Measurements from ENCODE around the gene BRICD5. TPM values are rescaled to one million over a fixed set of nuclear protein-coding genes. Genes with fewer than 3 reads are reported as not detected.
"Not testable (repeated sequence)": the region's sequence is repeated elsewhere in the genome, so short reads cannot be mapped to it uniquely, and the experiment has no call there.

The BRICD5 gene
- total RNA-seq, 3 donors from 2014 or later = 6.4 to 8.2 (median 6.8) TPM

GRCh38 chr16:2204416-2205103, 6.1 kb downstream of the BRICD5 start:
- Mint-ChIP-seq H3K27me3 (ENCODE audit: low read depth) (no peaks in the 10 kb centered on the region), H3K36me3 (ENCODE audit: insufficient read depth) (peaks cover 7% of the 10 kb centered on the region), H3K4me1 (ENCODE audit: low read depth) (peaks cover 23% of the 10 kb centered on the region), H3K9me3 (no peaks in the 10 kb centered on the region), H3K4me3 (peak overlapping the region; percentile 68)
- DNase-seq (no peak), ATAC-seq (no peak)

- H3K36me3 Mint-ChIP-seq (ENCODE audit: insufficient read depth); H3K27me3 Mint-ChIP-seq (ENCODE audit: low read depth); H3K9me3 Mint-ChIP-seq; DNase-seq; ATAC-seq: not testable (repeated sequence)
- H3K4me1 Mint-ChIP-seq (ENCODE audit: low read depth) = peaks cover 23% of the 10 kb centered on the region
- peak overlapping the region; percentile 64 for H3K4me3 Mint-ChIP-seq
Measured at GRCh38 chr16:2203119-2203688, 7.5 kb downstream of the BRICD5 start.

GRCh38 chr16:2200313-2200712, 10.3 kb downstream of the BRICD5 start:
- no peak for DNase-seq
- peaks cover 21% of the 10 kb centered on the region for H3K27me3 Mint-ChIP-seq (ENCODE audit: low read depth)
- ATAC-seq = no peak
- H3K9me3 Mint-ChIP-seq = no peaks in the 10 kb centered on the region
- no peaks in the 10 kb centered on the region for H3K36me3 Mint-ChIP-seq (ENCODE audit: insufficient read depth)
- H3K4me1 Mint-ChIP-seq (ENCODE audit: low read depth) = peaks cover 11% of the 10 kb centered on the region
- peak overlapping the region; percentile 16 for H3K4me3 Mint-ChIP-seq

- H3K27me3 Mint-ChIP-seq (ENCODE audit: low read depth) = peaks cover 26% of the 10 kb centered on the region
- H3K4me3 Mint-ChIP-seq = no peak overlapping the region
- H3K9me3 Mint-ChIP-seq = no peaks in the 10 kb centered on the region
- ATAC-seq (no peak), DNase-seq (no peak)
- H3K4me1 Mint-ChIP-seq (ENCODE audit: low read depth) = peaks cover 16% of the 10 kb centered on the region
- H3K36me3 Mint-ChIP-seq (ENCODE audit: insufficient read depth) = no peaks in the 10 kb centered on the region
Measured at GRCh38 chr16:2199621-2200139, 11.0 kb downstream of the BRICD5 start.

GRCh38 chr16:2199095-2199494, 11.6 kb downstream of the BRICD5 start:
- Mint-ChIP-seq H3K36me3 (ENCODE audit: insufficient read depth) (no peaks in the 10 kb centered on the region), H3K4me1 (ENCODE audit: low read depth) (peaks cover 10% of the 10 kb centered on the region), H3K27me3 (ENCODE audit: low read depth) (peaks cover 27% of the 10 kb centered on the region), H3K9me3 (no peaks in the 10 kb centered on the region), H3K4me3 (no peak overlapping the region)
- no peak for DNase-seq
- ATAC-seq = no peak

GRCh38 chr16:2198283-2198682, 12.4 kb downstream of the BRICD5 start:
- Mint-ChIP-seq H3K36me3 (ENCODE audit: insufficient read depth) (no peaks in the 10 kb centered on the region), H3K4me3 (peak overlapping the region; percentile 43), H3K9me3 (no peaks in the 10 kb centered on the region), H3K27me3 (ENCODE audit: low read depth) (peaks cover 27% of the 10 kb centered on the region), H3K4me1 (ENCODE audit: low read depth) (peaks cover 8% of the 10 kb centered on the region)
- DNase-seq (no peak), ATAC-seq (no peak)

GRCh38 chr16:2197765-2198164, 12.9 kb downstream of the BRICD5 start:
- peaks cover 27% of the 10 kb centered on the region for H3K27me3 Mint-ChIP-seq (ENCODE audit: low read depth)
- H3K4me1 Mint-ChIP-seq (ENCODE audit: low read depth) = peaks cover 8% of the 10 kb centered on the region
- peak overlapping the region; percentile 43 for H3K4me3 Mint-ChIP-seq
- ATAC-seq (no peak), DNase-seq (no peak)
- no peaks in the 10 kb centered on the region for H3K9me3 Mint-ChIP-seq
- H3K36me3 Mint-ChIP-seq (ENCODE audit: insufficient read depth) = no peaks in the 10 kb centered on the region

GRCh38 chr16:2196981-2197511, 13.6 kb downstream of the BRICD5 start:
- peak overlapping the region; percentile 53 for H3K4me3 Mint-ChIP-seq

GRCh38 chr16:2196162-2196980, 14.3 kb downstream of the BRICD5 start, which contains the start of gene CASKIN1:
TSS of gene CASKIN1 (minus strand) at chr16:2196605. CDS start at chr16:2196432, 173 bp downstream.
- H3K9me3 Mint-ChIP-seq = no peaks in the 10 kb centered on the region
- no peaks in the 10 kb centered on the region for H3K36me3 Mint-ChIP-seq (ENCODE audit: insufficient read depth)
- H3K4me1 Mint-ChIP-seq (ENCODE audit: low read depth) = peaks cover 8% of the 10 kb centered on the region
- peaks cover 27% of the 10 kb centered on the region for H3K27me3 Mint-ChIP-seq (ENCODE audit: low read depth)
- DNase-seq (no peak), ATAC-seq (peak; percentile 55 to 64)
- peak within 1 kb of the TSS; percentile 53 for H3K4me3 Mint-ChIP-seq

More at GRCh38 chr16:2196981-2197511, 13.6 kb downstream of the BRICD5 start:
- no peak for ATAC-seq
- Mint-ChIP-seq H3K36me3 (ENCODE audit: insufficient read depth) (no peaks in the 10 kb centered on the region), H3K4me1 (ENCODE audit: low read depth) (peaks cover 8% of the 10 kb centered on the region), H3K9me3 (no peaks in the 10 kb centered on the region), H3K27me3 (ENCODE audit: low read depth) (peaks cover 27% of the 10 kb centered on the region)
- no peak for DNase-seq

- no peaks in the 10 kb centered on the region for H3K9me3 Mint-ChIP-seq
Measured at GRCh38 chr16:2195322-2196161, 15.1 kb downstream of the BRICD5 start.

GRCh38 chr16:2194852-2195321, 15.8 kb downstream of the BRICD5 start:
- peak; percentile 44 for DNase-seq
- Mint-ChIP-seq H3K4me1 (ENCODE audit: low read depth) (peaks cover 8% of the 10 kb centered on the region), H3K36me3 (ENCODE audit: insufficient read depth) (no peaks in the 10 kb centered on the region), H3K27me3 (ENCODE audit: low read depth) (peaks cover 27% of the 10 kb centered on the region), H3K9me3 (no peaks in the 10 kb centered on the region), H3K4me3 (no peak overlapping the region)
- peak; percentile 48 to 54 for ATAC-seq

More at GRCh38 chr16:2195322-2196161, 15.1 kb downstream of the BRICD5 start:
- Mint-ChIP-seq H3K36me3 (ENCODE audit: insufficient read depth) (no peaks in the 10 kb centered on the region), H3K4me3 (peak overlapping the region; percentile 43), H3K27me3 (ENCODE audit: low read depth) (peaks cover 27% of the 10 kb centered on the region), H3K4me1 (ENCODE audit: low read depth) (peaks cover 8% of the 10 kb centered on the region)
- DNase-seq = no peak
- ATAC-seq = peak; percentile 17 to 36

GRCh38 chr16:2194166-2194834, 16.4 kb downstream of the BRICD5 start:
- Mint-ChIP-seq H3K9me3 (no peaks in the 10 kb centered on the region), H3K4me3 (no peak overlapping the region)
- no peak for ATAC-seq

GRCh38 chr16:2191446-2191706, 19.3 kb downstream of the BRICD5 start:
- Mint-ChIP-seq H3K4me3 (no peak overlapping the region), H3K9me3 (no peaks in the 10 kb centered on the region), H3K36me3 (ENCODE audit: insufficient read depth) (no peaks in the 10 kb centered on the region), H3K4me1 (ENCODE audit: low read depth) (peaks cover 8% of the 10 kb centered on the region), H3K27me3 (ENCODE audit: low read depth) (peaks cover 8% of the 10 kb centered on the region)
- ATAC-seq (no peak), DNase-seq (no peak)

More at GRCh38 chr16:2194166-2194834, 16.4 kb downstream of the BRICD5 start:
- Mint-ChIP-seq H3K36me3 (ENCODE audit: insufficient read depth) (no peaks in the 10 kb centered on the region), H3K4me1 (ENCODE audit: low read depth) (peaks cover 8% of the 10 kb centered on the region), H3K27me3 (ENCODE audit: low read depth) (peaks cover 27% of the 10 kb centered on the region)
- DNase-seq = no peak

Data from activated T-cell treated with anti-CD3 and anti-CD28 coated beads, Interleukin-2, amount 50 U/mL, for 4 hours (primary cell).